K562 (cell line): Measurements from ENCODE around the gene COPS4. TPM values are rescaled to one million over a fixed set of nuclear protein-coding genes. Genes with fewer than 3 reads are reported as not detected.

Experiments
- ATAC-seq: fragments of 200-7000 bp; cut with Tn5 transposase; 3 replicates; pipeline ENCODE4 v1.9.1; 2020; ENCODE audit warnings: moderate library complexity
- BruUV-seq: library from RNA; stranded (reverse); fragments of 400-500 nt; replicated peaks from 2 replicates; lab custom pipeline; 2021; lab: Mats Ljungman, UMichigan
- CTCF ChIA-PET: fragments of 300-600 bp; formaldehyde crosslinking; extraction: SDS; loops from one replicate; lab custom pipeline; 2021; ENCODE audit warnings: low intra/inter-chr PET ratio; lab: Yijun Ruan, JAX
- POLR2A ChIA-PET: fragments of 300-600, 350-650 bp; sonication (Branson Sonifier 250); formaldehyde crosslinking; extraction: SDS; loops from one replicate; lab custom pipeline; 2021; ENCODE audit warnings: antibody characterized with exemption, inconsistent platforms; lab: Yijun Ruan, JAX
- DNase-seq, 4 experiments: peaks; one replicate each; pipeline versions ENCODE4 v3.0.0 to v3.0.0-alpha.2; 2011 to 2018; ENCODE audit warnings: low spot score in 3 of 4, mixed read lengths in 3 of 4; ENCODE audit errors: extremely low read depth in 1 of 4
- FAIRE-seq: peaks from 2 replicates; lab custom pipeline; 2011; peaks lifted over from hg19 to GRCh38; lab: Jason Lieb, UNC
- H2AFZ ChIP-seq: 2 replicates; pipeline ENCODE4 v1.6.0; 2011; ENCODE audit warnings: low read depth, low read length, control low read depth, inconsistent platforms
- H3K27ac ChIP-seq: fragments of 200-600 bp; 3 replicates; pipeline ENCODE4 v1.8.0; 2011; ENCODE audit warnings: low read depth, mild to moderate bottlenecking, control low read depth, inconsistent platforms, low read length, moderate library complexity, mixed read lengths; ENCODE audit errors: extremely low read depth
- H3K27me3 ChIP-seq, 2 experiments: fragments of 300-600 bp in 1 of 2; 2 replicates in 1 of 2; 3 replicates in 1 of 2; pipeline versions ENCODE4 v1.6.0 to v1.8.0; 2011; ENCODE audit warnings: inconsistent platforms in 2 of 2, low read length in 2 of 2, mild to moderate bottlenecking in 1 of 2, mixed read lengths in 1 of 2, moderate library complexity in 1 of 2; ENCODE audit not compliant: control insufficient read depth in 2 of 2, insufficient read depth in 2 of 2
- H3K36me3 ChIP-seq: fragments of 300-600 bp; 3 replicates; pipeline ENCODE4 v1.8.0; 2011; ENCODE audit warnings: mild to moderate bottlenecking, low read length, inconsistent platforms; ENCODE audit not compliant: control insufficient read depth, insufficient read depth
- H3K4me1 ChIP-seq, 2 experiments: fragments of 200-600 bp in 1 of 2; replicated peaks in 1 of 2; 2 replicates in 1 of 2; 3 replicates in 1 of 2; pipeline versions ENCODE4 v1.5.1 to v1.8.0; 2011; ENCODE audit warnings: inconsistent platforms in 2 of 2, low read length in 2 of 2, mild to moderate bottlenecking in 1 of 2, mixed read lengths in 1 of 2, moderate library complexity in 1 of 2; ENCODE audit not compliant: control insufficient read depth in 2 of 2, insufficient read depth in 2 of 2
- H3K4me2 ChIP-seq: 2 replicates; pipeline ENCODE4 v1.6.1; 2011; ENCODE audit warnings: low read length, control low read depth, inconsistent platforms, mixed read lengths; ENCODE audit not compliant: insufficient read depth
- H3K4me3 ChIP-seq: fragments of 200-600 bp; sonication (generic), shearing (Covaris generic); 2 replicates; pipeline ENCODE4 v1.5.1; 2016; ENCODE audit warnings: control low read depth, inconsistent platforms
- H3K79me2 ChIP-seq: fragments of 200-600 bp; 3 replicates; pipeline ENCODE4 v1.8.0; 2011; ENCODE audit warnings: low read length, inconsistent platforms; ENCODE audit not compliant: control insufficient read depth, insufficient read depth
- H3K9ac ChIP-seq, 2 experiments: 2 replicates each; pipeline versions ENCODE4 v1.6.0 to v1.6.1; 2011; ENCODE audit warnings: low read depth in 2 of 2, low read length in 2 of 2, control low read depth in 1 of 2, inconsistent platforms in 1 of 2, mild to moderate bottlenecking in 1 of 2, mixed read lengths in 1 of 2; ENCODE audit not compliant: insufficient read depth in 1 of 2
- H3K9me1 ChIP-seq: one replicate; pipeline ENCODE4 v1.6.0; 2011; ENCODE audit warnings: inconsistent platforms, mild to moderate bottlenecking, low read length, moderate library complexity; ENCODE audit not compliant: control insufficient read depth, insufficient read depth
- H3K9me3 ChIP-seq: replicated peaks from 2 replicates; pipeline ENCODE4 v1.5.1; 2011; ENCODE audit warnings: low read depth, low read length, inconsistent platforms; ENCODE audit not compliant: control insufficient read depth, insufficient read depth
- H4K20me1 ChIP-seq: replicated peaks from 2 replicates; pipeline ENCODE4 v1.6.1; 2011; ENCODE audit warnings: low read length, inconsistent platforms, mixed read lengths; ENCODE audit not compliant: control insufficient read depth, insufficient read depth
- BDP1 ChIP-seq: IDR thresholded peaks from 3 replicates; pipeline ENCODE4 v1.6.1; 2011; ENCODE audit not compliant: insufficient read length, insufficient read depth
- BRCA1 ChIP-seq, 2 experiments: fragments of 450-650 bp in 1 of 2; sonication (generic) in 1 of 2; formaldehyde crosslinking in 1 of 2; IDR thresholded peaks; 2 replicates each; pipeline versions ENCODE4 v1.5.0 to v1.6.1; 2017 to 2020; ENCODE audit warnings: mild to moderate bottlenecking in 1 of 2, missing genetic modification reagents in 1 of 2
- GTF2A2 ChIP-seq: IDR thresholded peaks from 2 replicates; pipeline ENCODE4 v1.6.1; 2016; ENCODE audit warnings: mild to moderate bottlenecking, missing genetic modification characterization, missing compliant biosample characterization
- HOXB6 ChIP-seq: fragments of 250-450 bp; sonication (Bioruptor Pico); IDR thresholded peaks from 2 replicates; pipeline ENCODE4 v1.5.1; 2022; ENCODE audit warnings: mild to moderate bottlenecking, borderline replicate concordance
- KAT2B ChIP-seq: IDR thresholded peaks from one replicate; pipeline ENCODE4 v1.6.1; 2012; ENCODE audit warnings: low read depth, mild to moderate bottlenecking, control low read depth, inconsistent platforms, low read length, moderate library complexity
- KLF10 ChIP-seq: fragments of 250-450 bp; sonication (Bioruptor Pico); IDR thresholded peaks from 2 replicates; pipeline ENCODE4 v1.6.1; 2021; ENCODE audit warnings: matching md5 sums
- PYGO2 ChIP-seq: fragments of 450-650 bp; IDR thresholded peaks from 2 replicates; pipeline ENCODE4 v1.6.1; 2016; ENCODE audit warnings: mild to moderate bottlenecking, missing genetic modification characterization, moderate library complexity, missing compliant biosample characterization
- RBM25 ChIP-seq: fragments of 200-400 bp; formaldehyde crosslinking; IDR thresholded peaks from 2 replicates; pipeline ENCODE4 v1.6.1; 2018; ENCODE audit warnings: low read length, low read depth, moderate library complexity; ENCODE audit not compliant: severe bottlenecking
- TSHZ1 ChIP-seq: fragments of 250-450 bp; sonication (Bioruptor Pico); IDR thresholded peaks from 2 replicates; pipeline ENCODE4 v1.4.0; 2020; ENCODE audit warnings: mild to moderate bottlenecking, moderate library complexity
- ZFP1 ChIP-seq: fragments of 450-650 bp; formaldehyde crosslinking; IDR thresholded peaks from 2 replicates; pipeline ENCODE4 v1.4.0; 2020; ENCODE audit warnings: mild to moderate bottlenecking, mixed read lengths
- ZNF12 ChIP-seq: sonication (generic); formaldehyde crosslinking; IDR thresholded peaks from 2 replicates; pipeline ENCODE4 v1.4.0; 2020; ENCODE audit warnings: mild to moderate bottlenecking, missing genetic modification reagents
- ZNF431 ChIP-seq: sonication (generic); formaldehyde crosslinking; IDR thresholded peaks from 2 replicates; pipeline ENCODE4 v1.8.0; 2022; ENCODE audit warnings: mild to moderate bottlenecking, missing genetic modification reagents
- WGBS: fragments of 100-300 bp; shearing (Covaris generic); methylation state at CpG from one replicate; pipeline ENCODE4 v1.1.6; 2016; ENCODE audit warnings: low coverage, mixed read lengths; ENCODE audit not compliant: insufficient coverage; ENCODE audit errors: missing lambda C conversion rate; 5-methylcytosine and 5-hydroxymethylcytosine counted together
- in situ Hi-C: fragments of 300-500 bp; cut with MboI; formaldehyde crosslinking; loops from 4 replicates; pipeline ENCODE4 v1.15.0; 2018; ENCODE audit warnings: inconsistent platforms, mixed read lengths
- intact Hi-C: fragments of 100-400 bp; cut with micrococcal nuclease; formaldehyde crosslinking; loops from 2 replicates; pipeline ENCODE4 v1.14.2; 2022
- polyA plus RNA-seq, 8 experiments: library from polyadenylated mRNA; depleted of rRNA in 4 of 8; stranded (reverse) in 5 of 8; unstranded in 3 of 8; fragments of >200 nt; fragmentation: Nextera tagmentation in 2 of 8; fragmentation: Illumina TruSeq in 1 of 8; extraction: Ambion mirVana in 2 of 8; extraction: Trizol in 1 of 8; gene quantifications; 2 replicates each; pipeline versions ENCODE4 v1.2.1 to v1.2.3, GENCODE V29; 2011 to 2014; ENCODE audit warnings: inconsistent platforms in 1 of 8, missing spikeins in 1 of 8
- total RNA-seq, 7 experiments: library from RNA; depleted of rRNA in 6 of 7; stranded (reverse); fragments of >200 nt in 6 of 7; fragmentation: Illumina TruSeq in 2 of 7; extraction: Trizol in 2 of 7; gene quantifications; 2 replicates each; pipeline versions ENCODE4 v1.2.1 to v1.2.3, GENCODE V29; 2011 to 2021; ENCODE audit warnings: low replicate concordance in 1 of 7
- TF ChIP-seq, protein P1 (sequence below): fragments of 450-650 bp; conservative IDR thresholded peaks from 2 replicates; pipeline ENCODE4 v1.6.1; 2016; ENCODE audit warnings: missing genetic modification characterization, low read depth, mild to moderate bottlenecking, missing compliant biosample characterization, moderate library complexity
- TF ChIP-seq, protein P2 (sequence below), 2 experiments: fragments of 450-650 bp in 1 of 2; IDR thresholded peaks; 2 replicates each; pipeline ENCODE4 v1.6.1; 2011 to 2017; ENCODE audit warnings: low read depth in 2 of 2, antibody characterized with exemption in 1 of 2, borderline replicate concordance in 1 of 2, low read length in 1 of 2, mild to moderate bottlenecking in 1 of 2, mixed read lengths in 1 of 2; ENCODE audit not compliant: control insufficient read depth in 1 of 2

COPS4 gene
- total and polyA plus RNA-seq, 9 of the 15 experiments (the other 6 are each of a cell fraction or from before 2014, with no cell fraction given) = 44.7 to 180 (median 70.9) TPM

GRCh38 chr4:83012200-83012686 lies 22.7 kb upstream of the COPS4 start:
- H4K20me1 ChIP-seq = no peaks in the 10 kb centered on the region
- in situ Hi-C loops (no loop called here), intact Hi-C loops (loop anchor here (2.0 to 10.0 kb wide), 3 partner anchors 111 to 637 kb away; partner anchors contain the start of genes HNRNPD and THAP9)
- no peaks in the 10 kb centered on the region for H3K9me1 ChIP-seq
- no peaks in the 10 kb centered on the region for H3K36me3 ChIP-seq
- ChIA-PET POLR2A (interaction anchor here (0.6 to 2.9 kb wide), 9 partner anchors 9 to 526 kb away, joined by 3 to 14 read pairs (median 5); partner anchors contain the start of gene THAP9), CTCF (no interaction called here)
- peak overlapping the region; percentile 69 for H2AFZ ChIP-seq
- BruUV-seq = no TSS peak
- peak overlapping the region; percentile 87 for H3K4me3 ChIP-seq
- ATAC-seq (peak; percentile 31), DNase-seq (peak in 2 of 4 experiments; percentile 42 to 59), FAIRE-seq (no peak)
- peak overlapping the region; percentile 82 for H3K27ac ChIP-seq
- peak overlapping the region; percentile 85 to 97 for H3K9ac ChIP-seq
- H3K4me2 ChIP-seq = peak overlapping the region; percentile 92
- no peaks in the 10 kb centered on the region for H3K27me3 ChIP-seq
- no peaks in the 10 kb centered on the region for H3K9me3 ChIP-seq
- peaks cover 6 to 16% of the 10 kb centered on the region in 2 experiments; a peak in 3 of 5 replicates for H3K4me1 ChIP-seq
- under 1% methylated on average over 40 of the region's 43 CpGs for WGBS
- H3K79me2 ChIP-seq = peaks cover 53% of the 10 kb centered on the region
- TF ChIP-seq BDP1 (no peak), ZNF12 (CRISPR knock-in tag) (peak; percentile 43; the same call in 1 of the 2 replicates), BRCA1 (IDR thresholded peaks at IDR 0.05) (no peak), BRCA1 (CRISPR knock-in tag; IDR thresholded peaks at IDR 0.05) (no peak), RBM25 (no peak), KAT2B (no peak), ZFP1 (CRISPR knock-in tag) (no peak), GTF2A2 (tag) (no peak), ZNF431 (CRISPR knock-in tag) (0 out of 2 replicates have a peak, but pooled peaks have one; percentile 34), KLF10 (CRISPR knock-in tag) (no peak), TSHZ1 (no peak), HOXB6 (CRISPR knock-in tag) (no peak), PYGO2 (tag) (no peak)
- TF ChIP-seq, protein P1, sequence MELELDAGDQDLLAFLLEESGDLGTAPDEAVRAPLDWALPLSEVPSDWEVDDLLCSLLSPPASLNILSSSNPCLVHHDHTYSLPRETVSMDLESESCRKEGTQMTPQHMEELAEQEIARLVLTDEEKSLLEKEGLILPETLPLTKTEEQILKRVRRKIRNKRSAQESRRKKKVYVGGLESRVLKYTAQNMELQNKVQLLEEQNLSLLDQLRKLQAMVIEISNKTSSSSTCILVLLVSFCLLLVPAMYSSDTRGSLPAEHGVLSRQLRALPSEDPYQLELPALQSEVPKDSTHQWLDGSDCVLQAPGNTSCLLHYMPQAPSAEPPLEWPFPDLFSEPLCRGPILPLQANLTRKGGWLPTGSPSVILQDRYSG (tag) = no peak
- TF ChIP-seq, protein P2, sequence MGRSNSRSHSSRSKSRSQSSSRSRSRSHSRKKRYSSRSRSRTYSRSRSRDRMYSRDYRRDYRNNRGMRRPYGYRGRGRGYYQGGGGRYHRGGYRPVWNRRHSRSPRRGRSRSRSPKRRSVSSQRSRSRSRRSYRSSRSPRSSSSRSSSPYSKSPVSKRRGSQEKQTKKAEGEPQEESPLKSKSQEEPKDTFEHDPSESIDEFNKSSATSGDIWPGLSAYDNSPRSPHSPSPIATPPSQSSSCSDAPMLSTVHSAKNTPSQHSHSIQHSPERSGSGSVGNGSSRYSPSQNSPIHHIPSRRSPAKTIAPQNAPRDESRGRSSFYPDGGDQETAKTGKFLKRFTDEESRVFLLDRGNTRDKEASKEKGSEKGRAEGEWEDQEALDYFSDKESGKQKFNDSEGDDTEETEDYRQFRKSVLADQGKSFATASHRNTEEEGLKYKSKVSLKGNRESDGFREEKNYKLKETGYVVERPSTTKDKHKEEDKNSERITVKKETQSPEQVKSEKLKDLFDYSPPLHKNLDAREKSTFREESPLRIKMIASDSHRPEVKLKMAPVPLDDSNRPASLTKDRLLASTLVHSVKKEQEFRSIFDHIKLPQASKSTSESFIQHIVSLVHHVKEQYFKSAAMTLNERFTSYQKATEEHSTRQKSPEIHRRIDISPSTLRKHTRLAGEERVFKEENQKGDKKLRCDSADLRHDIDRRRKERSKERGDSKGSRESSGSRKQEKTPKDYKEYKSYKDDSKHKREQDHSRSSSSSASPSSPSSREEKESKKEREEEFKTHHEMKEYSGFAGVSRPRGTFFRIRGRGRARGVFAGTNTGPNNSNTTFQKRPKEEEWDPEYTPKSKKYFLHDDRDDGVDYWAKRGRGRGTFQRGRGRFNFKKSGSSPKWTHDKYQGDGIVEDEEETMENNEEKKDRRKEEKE (IDR thresholded peaks at IDR 0.05; ENCODE audit: borderline replicate concordance in 1 of 2, control insufficient read depth in 1 of 2, low read depth in 2 of 2, low read length in 1 of 2) = no peak
